Activated CD8-positive, alpha-beta T cell treated with anti-CD3 and anti-CD28 coated beads for 36 hours (primary cell): ENCODE results near the gene MOB3B. TPM values are rescaled to one million over a fixed set of nuclear protein-coding genes. Genes with fewer than 3 reads are reported as not detected.

ENCODE experiments used
- ATAC-seq: fragments of 200-7000 bp; cut with Tn5 transposase; one replicate; pipeline ENCODE4 v1.10.0; 2021; ENCODE audit warnings: mild to moderate bottlenecking, moderate library complexity
- CTCF ChIA-PET: fragments of 350-600 bp; sonication (Branson Sonifier 250); formaldehyde crosslinking; loops from one replicate; lab custom pipeline; 2021; ENCODE audit warnings: antibody characterized with exemption; lab: Charles Lee
- POLR2A ChIA-PET: fragments of 350-600 bp; sonication (Branson Sonifier 250); formaldehyde crosslinking; loops from one replicate; lab custom pipeline; 2021; ENCODE audit warnings: antibody characterized with exemption; lab: Charles Lee
- DNase-seq: peaks from one replicate; pipeline ENCODE4 v3.0.0-alpha.2; 2020
- H3K27ac Mint-ChIP-seq: one replicate; pipeline ENCODE4 v1.8.0; 2021; ENCODE audit warnings: mild to moderate bottlenecking, mixed read lengths
- H3K27me3 Mint-ChIP-seq: one replicate; pipeline ENCODE4 v1.8.0; 2021; ENCODE audit warnings: mixed read lengths
- H3K36me3 Mint-ChIP-seq: one replicate; pipeline ENCODE4 v1.8.0; 2021; ENCODE audit warnings: low read depth, mixed read lengths
- H3K4me1 Mint-ChIP-seq: one replicate; pipeline ENCODE4 v1.8.0; 2021; ENCODE audit warnings: low read depth, mixed read lengths
- H3K4me3 Mint-ChIP-seq: one replicate; pipeline ENCODE4 v1.8.0; 2021; ENCODE audit warnings: mild to moderate bottlenecking, moderate library complexity, mixed read lengths
- H3K9me3 Mint-ChIP-seq: one replicate; pipeline ENCODE4 v1.8.0; 2021; ENCODE audit warnings: mixed read lengths
- CTCF ChIP-seq: fragments of 200-600 bp; IDR thresholded peaks from one replicate; pipeline ENCODE4 v1.8.0; 2022; ENCODE audit warnings: antibody characterized with exemption, mild to moderate bottlenecking
- intact Hi-C: fragments of 100-400 bp; cut with micrococcal nuclease; formaldehyde crosslinking; loops from one replicate; pipeline ENCODE4 v1.10.0; 2022
- total RNA-seq, 2 experiments: library from RNA; stranded (reverse); gene quantifications; one replicate each; pipeline ENCODE4 v1.2.3, GENCODE V29; 2021

The MOB3B gene
- total RNA-seq, 2 experiments from 2014 or later: 0.47 to 0.67 TPM

- ChIA-PET POLR2A (no interaction called here), CTCF (interaction anchor here (0.7 kb wide), 1 partner anchor 96 kb away, joined by 3 read pairs; no protein-coding TSS in a partner anchor)
- DNase-seq (no peak), ATAC-seq (no peak)
- intact Hi-C loops: no loop called here
- Mint-ChIP-seq H3K4me1 (no peaks in the 10 kb centered on the region), H3K36me3 (no peaks in the 10 kb centered on the region), H3K4me3 (no peak overlapping the region), H3K27me3 (no peaks in the 10 kb centered on the region), H3K9me3 (no peaks in the 10 kb centered on the region), H3K27ac (no peak overlapping the region)
- TF ChIP-seq CTCF: no peak
Observed at GRCh38 chr9:27462846-27463245, 66.8 kb downstream of the MOB3B start.

- no peaks in the 10 kb centered on the region for H3K36me3 Mint-ChIP-seq
- no peak overlapping the region for H3K27ac Mint-ChIP-seq
- DNase-seq: no peak
- H3K4me3 Mint-ChIP-seq: no peak overlapping the region
- TF ChIP-seq CTCF: no peak
- no peaks in the 10 kb centered on the region for H3K9me3 Mint-ChIP-seq
- CTCF ChIA-PET: interaction anchor here (0.6 to 2.0 kb wide), 2 partner anchors 17 to 67 kb away, joined by 3 to 9 read pairs; partner anchors contain the start of gene MOB3B
- ATAC-seq: no peak
- peaks cover 3% of the 10 kb centered on the region for H3K4me1 Mint-ChIP-seq
- POLR2A ChIA-PET: no interaction called here
- intact Hi-C loops: no loop called here
- H3K27me3 Mint-ChIP-seq: no peaks in the 10 kb centered on the region
Observed at GRCh38 chr9:27462434-27462833, 67.2 kb downstream of the MOB3B start.

GRCh38 chr9:27460226-27461023 is 69.2 kb downstream of the MOB3B start:
- no peak for ATAC-seq
- Mint-ChIP-seq H3K4me1 (peaks cover 9% of the 10 kb centered on the region), H3K27me3 (no peaks in the 10 kb centered on the region), H3K4me3 (no peak overlapping the region), H3K27ac (no peak overlapping the region), H3K9me3 (no peaks in the 10 kb centered on the region), H3K36me3 (peaks cover 2% of the 10 kb centered on the region)
- POLR2A ChIA-PET: no interaction called here
- TF ChIP-seq CTCF: no peak
- intact Hi-C loops: no loop called here
- CTCF ChIA-PET: interaction anchor here (1.8 to 2.0 kb wide), 2 partner anchors 69 to 127 kb away, joined by 6 to 9 read pairs; partner anchors contain the start of gene MOB3B
- DNase-seq: no peak

- ChIA-PET CTCF (no interaction called here), POLR2A (no interaction called here)
- DNase-seq (peak; percentile 21), ATAC-seq (no peak)
- Mint-ChIP-seq H3K4me1 (peaks cover 9% of the 10 kb centered on the region), H3K9me3 (no peaks in the 10 kb centered on the region), H3K27ac (no peak overlapping the region), H3K27me3 (no peaks in the 10 kb centered on the region), H3K36me3 (peaks cover 6% of the 10 kb centered on the region), H3K4me3 (no peak overlapping the region)
- no peak for TF ChIP-seq CTCF
- intact Hi-C loops: no loop called here
Observed at GRCh38 chr9:27457445-27457844, 72.2 kb downstream of the MOB3B start.

- no peak for TF ChIP-seq CTCF
- ChIA-PET POLR2A (no interaction called here), CTCF (no interaction called here)
- peaks cover 6% of the 10 kb centered on the region for H3K36me3 Mint-ChIP-seq
- ATAC-seq (no peak), DNase-seq (no peak)
- no peaks in the 10 kb centered on the region for H3K9me3 Mint-ChIP-seq
- intact Hi-C loops: no loop called here
- H3K27me3 Mint-ChIP-seq: no peaks in the 10 kb centered on the region
- no peak overlapping the region for H3K4me3 Mint-ChIP-seq
- H3K4me1 Mint-ChIP-seq: peaks cover 9% of the 10 kb centered on the region
- H3K27ac Mint-ChIP-seq: no peak overlapping the region
Observed at GRCh38 chr9:27453860-27454553, 75.6 kb downstream of the MOB3B start.
